Progenitor cell of endocrine pancreas (in vitro differentiated cells): ENCODE data around the gene NDST1. TPM values are rescaled to one million over a fixed set of nuclear protein-coding genes. Genes with fewer than 3 reads are reported as not detected.

Experiments
- DNase-seq: peaks from one replicate; pipeline ENCODE4 v3.0.0; 2021; ENCODE audit warnings: low spot score; ENCODE audit not compliant: unreplicated experiment
- H3K27ac Mint-ChIP-seq: 2 replicates; pipeline ENCODE4 v1.8.0; 2021; ENCODE audit warnings: mild to moderate bottlenecking, moderate library complexity, mixed read lengths
- H3K27me3 Mint-ChIP-seq: 2 replicates; pipeline ENCODE4 v1.8.0; 2021; ENCODE audit warnings: mixed read lengths
- H3K36me3 Mint-ChIP-seq: 2 replicates; pipeline ENCODE4 v1.8.0; 2022; ENCODE audit warnings: mixed read lengths; ENCODE audit not compliant: insufficient read depth
- H3K4me1 Mint-ChIP-seq: 2 replicates; pipeline ENCODE4 v1.8.0; 2021; ENCODE audit warnings: low read depth, mixed read lengths
- H3K4me3 Mint-ChIP-seq: 2 replicates; pipeline ENCODE4 v1.8.0; 2021; ENCODE audit warnings: low read depth, mild to moderate bottlenecking, moderate library complexity, mixed read lengths
- H3K9me3 Mint-ChIP-seq: 2 replicates; pipeline ENCODE4 v1.8.0; 2021; ENCODE audit warnings: low read depth, mixed read lengths
- CTCF ChIP-seq: fragments of 200-600 bp; sonication (generic); IDR thresholded peaks from one replicate; pipeline ENCODE4 v1.5.0; 2021; ENCODE audit warnings: antibody characterized with exemption, mild to moderate bottlenecking; ENCODE audit not compliant: unreplicated experiment
- total RNA-seq: library from RNA; stranded (reverse); gene quantifications from 2 replicates; pipeline ENCODE4 v1.2.1, GENCODE V29; 2021

Gene NDST1
- total RNA-seq, 1 donor from 2014 or later: 169 TPM

GRCh38 chr5:150571836-150572235 is 63.9 kb downstream of the NDST1 start:
- no peak for DNase-seq
- H3K27ac Mint-ChIP-seq: no peak overlapping the region
- TF ChIP-seq CTCF: no peak
- no peaks in the 10 kb centered on the region for H3K4me1 Mint-ChIP-seq
- H3K36me3 Mint-ChIP-seq: no peaks in the 10 kb centered on the region
- H3K9me3 Mint-ChIP-seq: no peaks in the 10 kb centered on the region
- no peaks in the 10 kb centered on the region for H3K27me3 Mint-ChIP-seq
- H3K4me3 Mint-ChIP-seq: no peak overlapping the region

DNA sequence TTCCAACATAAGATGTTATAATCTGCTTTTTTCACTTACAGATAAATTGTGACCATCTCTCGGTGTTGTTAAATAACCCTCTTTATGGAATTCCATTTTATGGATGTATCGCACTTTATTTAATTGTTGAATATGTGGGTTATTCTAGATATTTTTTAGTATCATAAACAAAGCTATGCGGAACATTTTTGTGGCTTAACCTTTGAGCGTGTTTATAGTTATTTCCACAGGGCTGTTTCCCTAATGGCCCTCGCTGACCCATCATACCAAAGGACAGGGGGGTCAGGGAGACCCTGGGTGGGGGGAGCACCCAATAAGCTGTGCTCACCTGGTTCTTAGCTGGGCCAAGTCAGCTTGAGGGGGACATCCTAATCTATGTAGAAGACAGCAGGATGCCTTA is 65.3 kb downstream of the NDST1 start:
- Mint-ChIP-seq H3K27me3 (peaks cover 4% of the 10 kb centered on the region), H3K4me3 (no peak overlapping the region), H3K36me3 (no peaks in the 10 kb centered on the region), H3K4me1 (no peaks in the 10 kb centered on the region), H3K9me3 (no peaks in the 10 kb centered on the region), H3K27ac (no peak overlapping the region)
- DNase-seq: no peak
- TF ChIP-seq CTCF: no peak

DNA sequence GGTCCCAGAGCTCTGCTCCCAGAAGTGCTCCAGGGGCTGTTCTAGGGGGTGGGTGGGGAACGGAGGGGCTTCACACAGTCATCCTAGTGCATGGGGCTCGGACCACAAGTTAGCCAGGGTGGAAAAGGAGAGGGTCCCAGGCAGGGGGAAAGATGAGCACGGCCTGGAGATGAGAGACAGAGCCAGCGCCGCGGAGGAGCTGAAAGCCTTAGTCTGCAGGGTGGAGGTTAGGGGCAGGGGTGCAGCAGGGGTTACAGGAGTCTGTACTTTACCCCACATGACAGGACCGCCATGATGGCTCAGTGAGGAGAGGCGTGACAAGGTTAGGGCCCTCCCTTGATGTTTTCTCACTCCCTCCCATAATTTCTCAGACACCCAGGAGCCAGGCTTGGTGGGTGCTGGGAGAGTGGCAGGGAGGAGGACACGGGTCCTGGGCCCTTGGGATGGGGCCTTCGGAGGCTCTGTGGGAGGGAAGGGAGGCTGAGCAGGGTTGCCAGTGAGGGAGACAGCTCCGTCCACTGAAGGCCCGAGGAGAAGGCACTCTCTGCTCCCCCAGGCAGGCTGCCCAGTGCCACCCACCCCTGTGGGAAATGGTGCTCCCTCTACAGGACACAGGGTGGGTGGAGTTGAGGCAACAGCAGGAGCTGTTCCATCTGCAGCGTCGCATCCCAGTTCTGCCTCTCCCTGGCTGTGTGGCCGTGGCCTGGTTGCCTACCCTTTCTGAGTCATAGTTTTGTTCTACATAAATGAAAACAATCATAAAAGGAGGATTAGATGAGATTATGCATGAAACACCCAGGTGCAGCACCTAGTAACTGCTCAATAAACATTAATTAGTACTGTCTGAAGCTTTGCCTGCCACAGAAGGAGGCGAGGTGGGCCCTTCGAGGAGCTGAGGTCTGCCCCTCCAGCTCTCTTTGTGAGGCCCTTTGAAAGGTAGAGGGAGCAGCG is 66.2 kb downstream of the NDST1 start:
- no peak overlapping the region for H3K27ac Mint-ChIP-seq
- DNase-seq: no peak
- TF ChIP-seq CTCF: no peak
- peaks cover 4% of the 10 kb centered on the region for H3K27me3 Mint-ChIP-seq
- H3K4me1 Mint-ChIP-seq: no peaks in the 10 kb centered on the region
- H3K4me3 Mint-ChIP-seq: no peak overlapping the region
- H3K9me3 Mint-ChIP-seq: no peaks in the 10 kb centered on the region
- H3K36me3 Mint-ChIP-seq: no peaks in the 10 kb centered on the region

DNA sequence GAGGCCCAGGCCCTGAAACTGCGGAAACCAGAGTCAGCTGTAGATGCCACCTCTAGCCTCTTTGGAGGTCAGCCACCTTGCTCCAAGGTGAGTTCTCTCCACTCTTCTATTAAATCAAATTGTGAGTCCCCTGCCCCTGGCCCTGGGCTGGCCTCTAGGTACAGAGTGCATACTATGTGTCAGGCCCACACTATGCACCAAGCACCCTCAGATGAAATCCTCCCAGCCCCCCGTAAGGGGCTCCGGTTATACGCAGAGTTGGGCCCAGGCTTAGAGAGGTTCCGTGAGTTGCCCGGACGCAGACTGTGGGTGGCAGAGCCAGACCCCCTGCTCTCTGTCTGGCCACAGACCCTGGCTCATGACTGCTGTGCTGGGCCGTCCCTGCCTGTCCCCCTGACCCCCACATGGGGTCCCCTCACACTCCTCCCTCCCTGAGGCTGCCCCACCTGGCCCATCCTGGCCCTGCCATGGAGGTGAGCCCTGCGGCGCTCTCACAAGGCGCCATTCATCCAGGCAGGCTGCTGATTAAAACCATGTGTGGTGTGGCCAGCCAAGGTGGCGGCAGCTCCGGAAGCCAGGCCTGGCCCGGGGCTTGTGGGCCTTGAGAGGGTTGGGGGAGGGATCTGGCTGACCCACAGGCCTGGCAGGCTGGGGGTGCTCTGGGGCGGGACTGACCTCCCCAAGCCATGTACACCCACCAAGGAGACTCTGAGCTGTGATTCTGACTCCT is 67.1 kb downstream of the NDST1 start:
- H3K36me3 Mint-ChIP-seq: no peaks in the 10 kb centered on the region
- H3K9me3 Mint-ChIP-seq: no peaks in the 10 kb centered on the region
- TF ChIP-seq CTCF: no peak
- no peak overlapping the region for H3K27ac Mint-ChIP-seq
- no peak overlapping the region for H3K4me3 Mint-ChIP-seq
- DNase-seq: no peak
- peaks cover 4% of the 10 kb centered on the region for H3K27me3 Mint-ChIP-seq
- no peaks in the 10 kb centered on the region for H3K4me1 Mint-ChIP-seq

DNA sequence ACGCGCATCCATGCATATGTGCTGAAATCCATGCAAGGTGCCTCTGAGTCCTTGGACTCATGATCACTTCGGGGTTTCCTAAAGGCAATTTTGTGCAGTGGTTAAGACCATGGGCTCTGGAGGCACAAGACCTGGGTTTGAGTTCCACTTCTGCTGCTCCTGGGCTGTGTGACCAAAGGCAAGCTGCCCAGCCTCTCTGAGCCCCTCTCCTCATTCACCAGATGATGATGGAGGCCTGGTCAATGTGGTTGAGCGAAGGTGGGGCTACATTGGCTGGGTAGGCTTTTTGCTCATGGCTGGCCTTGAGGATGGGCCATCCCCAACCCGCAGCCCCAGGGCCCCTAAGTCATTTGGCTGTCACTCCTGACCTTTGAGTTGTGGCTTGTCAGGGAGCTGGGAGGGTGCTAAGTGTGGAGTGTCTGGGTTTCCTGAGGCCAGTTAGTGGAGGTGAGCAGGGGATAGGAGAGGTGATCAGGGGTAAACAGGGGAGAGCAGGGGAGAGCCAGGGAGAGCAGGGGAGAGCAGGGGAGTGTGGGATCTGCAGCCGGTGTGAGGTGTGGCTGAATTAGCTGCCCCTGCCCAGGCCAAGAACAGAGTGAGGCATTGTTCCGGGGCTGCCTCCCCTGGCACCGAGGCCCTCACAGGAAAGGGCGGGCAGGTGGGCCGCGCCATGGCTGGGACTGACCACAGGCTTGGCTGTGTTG is 68.0 kb downstream of the NDST1 start:
- H3K4me3 Mint-ChIP-seq: no peak overlapping the region
- H3K27ac Mint-ChIP-seq: no peak overlapping the region
- no peaks in the 10 kb centered on the region for H3K4me1 Mint-ChIP-seq

More for the DNA sequence above, 68.0 kb downstream of the NDST1 start:
- TF ChIP-seq CTCF: no peak
- Mint-ChIP-seq H3K36me3 (no peaks in the 10 kb centered on the region), H3K9me3 (no peaks in the 10 kb centered on the region), H3K27me3 (peaks cover 4% of the 10 kb centered on the region)
- DNase-seq: no peak
